GM23248 (cell line): Measurements from ENCODE around the gene FAM76B. TPM values are rescaled to one million over a fixed set of nuclear protein-coding genes. Genes with fewer than 3 reads are reported as not detected.
A peak's percentile ranks its signal among the peaks of the same experiment; 100 is the strongest.

ENCODE experiments used
- DNase-seq: peaks from one replicate; pipeline ENCODE4 v3.0.0-alpha.2; 2015
- H2AFZ ChIP-seq: fragments of 200-600 bp; sonication (generic); 2 replicates; pipeline ENCODE4 v1.6.1; 2016; ENCODE audit warnings: antibody characterized with exemption
- H3F3A ChIP-seq: fragments of 200-600 bp; sonication (generic); 2 replicates; pipeline ENCODE4 v1.6.1; 2016; ENCODE audit warnings: mild to moderate bottlenecking, antibody characterized with exemption, mixed run types; ENCODE audit not compliant: insufficient read depth
- H3K27ac ChIP-seq: fragments of 200-600 bp; sonication (generic); 2 replicates; pipeline ENCODE4 v1.5.1; 2016; ENCODE audit warnings: mild to moderate bottlenecking
- H3K27me3 ChIP-seq: fragments of 200-600 bp; sonication (generic); replicated peaks from 2 replicates; pipeline ENCODE4 v1.6.1; 2016; ENCODE audit warnings: mild to moderate bottlenecking; ENCODE audit not compliant: insufficient read depth
- H3K36me3 ChIP-seq: fragments of 200-600 bp; sonication (generic); 2 replicates; pipeline ENCODE4 v1.6.1; 2016; ENCODE audit warnings: low read depth, mild to moderate bottlenecking
- H3K4me1 ChIP-seq: fragments of 200-600 bp; sonication (generic); 2 replicates; pipeline ENCODE4 v1.6.1; 2016; ENCODE audit warnings: mild to moderate bottlenecking; ENCODE audit not compliant: insufficient read depth
- H3K4me2 ChIP-seq: fragments of 200-600 bp; sonication (generic); one replicate; pipeline ENCODE4 v1.6.1; 2016; ENCODE audit warnings: mild to moderate bottlenecking; ENCODE audit not compliant: unreplicated experiment
- H3K4me3 ChIP-seq: fragments of 200-600 bp; sonication (generic); 2 replicates; pipeline ENCODE4 v1.5.1; 2016; ENCODE audit warnings: mild to moderate bottlenecking
- H3K79me2 ChIP-seq: fragments of 200-600 bp; sonication (generic); 2 replicates; pipeline ENCODE4 v1.6.1; 2016; ENCODE audit warnings: mild to moderate bottlenecking; ENCODE audit not compliant: insufficient read depth
- H3K9ac ChIP-seq: fragments of 200-600 bp; sonication (generic); 2 replicates; pipeline ENCODE4 v1.6.1; 2016; ENCODE audit warnings: mild to moderate bottlenecking
- H3K9me2 ChIP-seq: fragments of 200-600 bp; sonication (generic); 2 replicates; pipeline ENCODE4 v1.6.1; 2016; ENCODE audit warnings: mixed run types, mild to moderate bottlenecking, moderate library complexity; ENCODE audit not compliant: insufficient read depth
- H3K9me3 ChIP-seq: fragments of 200-600 bp; sonication (generic); one replicate; pipeline ENCODE4 v1.6.1; 2017; ENCODE audit warnings: low read depth
- H4K20me1 ChIP-seq: fragments of 200-600 bp; sonication (generic); 2 replicates; pipeline ENCODE4 v1.6.0; 2016; ENCODE audit not compliant: insufficient read depth
- EZH2 ChIP-seq: fragments of 200-600 bp; sonication (generic); IDR thresholded peaks from 2 replicates; pipeline ENCODE4 v1.6.1; 2018; ENCODE audit warnings: antibody characterized with exemption, mild to moderate bottlenecking; ENCODE audit not compliant: insufficient read depth, poor library complexity, severe bottlenecking
- EZH2phosphoT487 ChIP-seq: fragments of 200-600 bp; sonication (generic); IDR thresholded peaks from 2 replicates; pipeline ENCODE4 v1.6.1; 2018; ENCODE audit warnings: antibody characterized with exemption, moderate library complexity, mild to moderate bottlenecking, low read depth; ENCODE audit not compliant: insufficient read depth
- WGBS, 2 experiments: methylation state at CpG; one replicate each; pipeline ENCODE4 v1.1.6; 2015 to 2017; ENCODE audit warnings: low lambda C conversion rate in 2 of 2, low coverage in 1 of 2; ENCODE audit errors: missing lambda C conversion rate in 2 of 2; 5-methylcytosine and 5-hydroxymethylcytosine counted together
- in situ Hi-C: fragments of 300-500 bp; cut with MboI; formaldehyde crosslinking; loops from 2 replicates; pipeline ENCODE4 v1.15.0; 2020
- polyA plus RNA-seq: library from polyadenylated mRNA; unstranded; fragments of >200 nt; fragmentation: Nextera tagmentation; extraction: Ambion mirVana; gene quantifications from 2 replicates; pipeline ENCODE4 v1.2.1, GENCODE V29; 2016
- total RNA-seq: library from RNA; depleted of rRNA; stranded (reverse); fragments of >200 nt; shearing (Covaris generic); gene quantifications from 2 replicates; pipeline ENCODE4 v1.2.3, GENCODE V29; 2014

The FAM76B gene
- total and polyA plus RNA-seq, 2 experiments from 2014 or later = 8.0 to 10.4 TPM

DNA sequence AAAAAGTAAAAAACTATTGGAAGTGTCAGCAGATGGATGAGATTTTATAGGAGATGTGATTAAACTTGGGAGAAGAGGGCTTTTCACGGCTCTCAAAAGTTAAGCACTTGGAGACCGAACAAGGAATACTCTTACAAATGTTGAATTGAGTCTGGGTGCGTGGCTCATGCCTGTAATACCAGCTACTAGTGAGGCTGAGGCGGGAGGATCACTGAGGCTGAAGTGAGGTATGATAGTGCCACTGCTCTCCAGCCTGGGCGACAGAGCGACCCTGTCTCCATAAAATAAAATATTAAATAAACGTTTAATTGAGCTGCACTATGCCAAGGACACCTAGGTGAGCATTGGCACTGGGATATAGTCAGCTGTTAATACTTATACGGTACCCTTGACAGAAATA, 2.6 kb upstream of the FAM76B start:
- peaks cover 13% of the 10 kb centered on the region for H3K4me1 ChIP-seq
- H3K9me3 ChIP-seq = no peaks in the 10 kb centered on the region
- H4K20me1 ChIP-seq = no peaks in the 10 kb centered on the region
- in situ Hi-C loops = no loop called here
- DNase-seq = no peak
- no peaks in the 10 kb centered on the region for H3K9me2 ChIP-seq
- H3F3A ChIP-seq = peaks cover 4% of the 10 kb centered on the region; the same call in 1 of the 2 replicates
- H3K4me2 ChIP-seq = no peak overlapping the region
- H3K36me3 ChIP-seq = peaks cover 4% of the 10 kb centered on the region; the same call in 1 of the 2 replicates
- 98 to 99% methylated on average over 8 of the region's 8 CpGs for WGBS, 2 experiments
- no peaks in the 10 kb centered on the region for H3K27me3 ChIP-seq
- TF ChIP-seq EZH2 (no peak), EZH2phosphoT487 (no peak)
- H3K79me2 ChIP-seq = peaks cover 84% of the 10 kb centered on the region
- H3K4me3 ChIP-seq = no peak overlapping the region
- H2AFZ ChIP-seq = no peak overlapping the region
- no peak overlapping the region for H3K9ac ChIP-seq
- H3K27ac ChIP-seq = no peak overlapping the region

DNA sequence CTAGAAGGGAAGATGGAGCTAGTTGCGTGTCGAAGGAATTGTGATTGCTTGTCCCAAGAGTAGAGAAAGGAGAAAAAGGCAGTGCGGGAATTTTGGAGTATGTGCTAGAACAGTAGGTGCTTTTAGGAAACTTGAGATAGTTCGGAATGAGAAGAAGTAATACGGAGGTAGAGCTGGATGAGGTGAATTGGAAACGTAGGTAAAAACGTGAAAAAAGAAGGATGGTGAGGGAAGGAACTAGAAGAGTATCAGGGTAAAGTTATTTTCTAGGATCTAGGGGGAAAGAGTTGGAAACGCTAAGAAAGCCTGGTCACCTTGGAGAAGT, 2.1 kb upstream of the FAM76B start:
- no peaks in the 10 kb centered on the region for H4K20me1 ChIP-seq
- no peaks in the 10 kb centered on the region for H3K9me3 ChIP-seq
- WGBS, 2 experiments = 87 to 92% methylated on average over 8 of the region's 8 CpGs
- peak overlapping the region; percentile 93 for H3K4me2 ChIP-seq
- H3K79me2 ChIP-seq = peaks cover 85% of the 10 kb centered on the region
- peaks cover 4% of the 10 kb centered on the region; the same call in 1 of the 2 replicates for H3K36me3 ChIP-seq
- H3F3A ChIP-seq = peaks cover 4% of the 10 kb centered on the region; the same call in 1 of the 2 replicates
- H3K9me2 ChIP-seq = no peaks in the 10 kb centered on the region
- H2AFZ ChIP-seq = 0 out of 2 replicates have a peak overlapping the region, but pooled peaks have one; percentile 92
- peaks cover 13% of the 10 kb centered on the region for H3K4me1 ChIP-seq
- no peak for DNase-seq
- peak overlapping the region; percentile 87 for H3K4me3 ChIP-seq
- in situ Hi-C loops = no loop called here
- H3K9ac ChIP-seq = no peak overlapping the region
- H3K27ac ChIP-seq = no peak overlapping the region
- no peak for TF ChIP-seq EZH2phosphoT487
- TF ChIP-seq EZH2 = no peak
- no peaks in the 10 kb centered on the region for H3K27me3 ChIP-seq

DNA sequence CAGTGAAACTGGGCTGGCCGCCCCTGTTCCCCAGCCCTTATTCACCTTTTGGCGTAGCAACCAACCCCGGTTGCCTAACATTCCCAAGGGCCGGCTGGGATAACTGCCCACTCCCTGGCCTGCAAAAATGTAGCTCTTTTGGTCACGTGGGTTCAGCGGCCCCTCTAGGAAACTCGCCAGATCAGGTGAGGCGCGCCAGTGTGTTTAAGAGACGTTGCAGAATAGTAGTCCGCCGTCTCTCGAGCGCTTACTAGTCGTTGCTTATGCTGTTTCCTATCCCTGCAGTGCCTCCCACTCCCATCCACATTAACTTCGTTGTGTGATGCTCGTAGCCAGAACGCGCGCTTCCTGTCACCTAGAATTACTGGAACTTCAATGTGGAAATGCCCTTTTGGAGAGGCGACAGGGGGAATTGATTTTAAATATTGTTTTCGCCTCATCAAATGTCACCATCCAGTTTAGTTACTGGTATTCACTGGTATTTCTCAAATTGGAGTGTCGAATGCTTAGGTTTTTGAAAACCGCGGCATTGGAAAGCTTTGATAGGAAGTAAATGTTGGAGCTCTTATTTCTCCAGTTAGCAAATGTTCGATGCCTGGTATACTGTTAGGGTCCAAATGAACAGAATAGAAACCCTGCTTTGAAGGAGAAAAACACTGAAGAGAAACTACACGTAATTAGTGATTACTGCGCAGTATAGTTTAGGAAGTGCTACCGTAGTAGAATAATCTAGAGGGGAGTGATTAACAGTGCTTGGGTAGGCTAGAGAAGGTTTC, 1.5 kb upstream of the FAM76B start:
- Histone ChIP-seq H2AFZ (peak overlapping the region; percentile 92), H3K36me3 (peaks cover 9% of the 10 kb centered on the region; the same call in 1 of the 2 replicates), H3K79me2 (peaks cover 84% of the 10 kb centered on the region), H3K9me2 (no peaks in the 10 kb centered on the region), H3K27ac (peak overlapping the region; percentile 96), H3K4me2 (peak overlapping the region; percentile 93), H4K20me1 (no peaks in the 10 kb centered on the region), H3F3A (peaks cover 4% of the 10 kb centered on the region; the same call in 1 of the 2 replicates), H3K4me1 (peaks cover 13% of the 10 kb centered on the region), H3K4me3 (peak overlapping the region; percentile 87), H3K9ac (peak overlapping the region; percentile 96), H3K27me3 (no peaks in the 10 kb centered on the region), H3K9me3 (no peaks in the 10 kb centered on the region)
- in situ Hi-C loops = no loop called here
- WGBS, 2 experiments = 16 to 19% methylated on average over 29 of the region's 29 CpGs
- TF ChIP-seq EZH2 (no peak), EZH2phosphoT487 (no peak)
- peak; percentile 64 for DNase-seq

DNA sequence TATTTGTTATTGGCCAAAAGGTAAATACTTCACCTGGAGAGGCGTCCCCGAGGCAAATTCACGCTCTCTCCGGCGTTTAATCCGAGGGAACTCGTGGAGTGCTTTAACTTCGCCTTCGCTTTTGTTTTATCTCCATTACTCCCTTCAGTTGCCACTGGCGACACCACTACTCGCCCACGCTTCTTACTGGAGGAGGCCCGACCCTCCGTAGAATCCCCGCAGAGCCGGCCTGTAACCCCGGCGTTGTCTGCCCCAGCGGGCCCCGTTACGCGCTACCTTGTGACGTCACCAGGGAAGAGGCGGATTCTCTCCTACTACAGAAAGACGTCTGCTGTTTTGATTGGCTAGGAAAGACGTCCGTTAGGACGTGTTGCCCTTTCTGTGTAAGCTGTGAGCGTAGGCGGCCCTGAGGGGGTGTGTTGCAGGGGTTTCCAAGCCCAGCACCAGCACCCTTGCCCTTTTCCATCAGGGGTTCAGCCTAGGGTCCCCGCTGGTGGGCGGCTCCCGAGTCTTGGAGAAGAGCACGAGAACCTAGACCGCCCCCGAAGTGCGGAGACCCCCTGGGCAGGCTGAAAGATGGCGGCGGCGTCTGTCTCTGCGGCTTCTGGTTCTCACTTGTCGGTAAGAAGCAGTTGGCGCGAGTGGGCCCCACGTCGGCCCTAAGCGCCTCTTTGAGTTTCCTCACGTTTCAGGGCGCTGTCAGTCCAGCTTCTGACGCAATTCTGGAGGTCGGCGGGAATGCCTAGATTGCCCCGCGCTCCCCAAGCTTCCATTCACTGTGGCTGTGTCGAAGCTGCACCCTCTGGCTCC, 746 bp upstream of the FAM76B start, which contains the start of gene CEP57:
Gene CEP57 (plus strand): TSS at position 376 of the 810 bp plus-strand sequence. CDS start 201 bp downstream, at position 577.
- H3K4me2 ChIP-seq = peak within 1 kb of the TSS; percentile 93
- peaks cover 84% of the 10 kb centered on the region for H3K79me2 ChIP-seq
- TF ChIP-seq EZH2phosphoT487 = no peak
- no peak for TF ChIP-seq EZH2
- H2AFZ ChIP-seq = peak within 1 kb of the TSS; percentile 92
- in situ Hi-C loops = no loop called here
- WGBS, 2 experiments = 1 to 2% methylated on average over 49 of the region's 55 CpGs
- no peaks in the 10 kb centered on the region for H3K9me2 ChIP-seq
- H3K4me3 ChIP-seq = peak within 1 kb of the TSS; percentile 87
- DNase-seq = peak; percentile 98
- no peaks in the 10 kb centered on the region for H4K20me1 ChIP-seq
- peak within 1 kb of the TSS; percentile 96 for H3K9ac ChIP-seq
- H3K9me3 ChIP-seq = no peaks in the 10 kb centered on the region
- peak within 1 kb of the TSS; percentile 96 for H3K27ac ChIP-seq
- H3K4me1 ChIP-seq = peaks cover 13% of the 10 kb centered on the region
- peaks cover 4% of the 10 kb centered on the region; the same call in 1 of the 2 replicates for H3F3A ChIP-seq
- peaks cover 17% of the 10 kb centered on the region; the same call in 1 of the 2 replicates for H3K36me3 ChIP-seq
- H3K27me3 ChIP-seq = no peaks in the 10 kb centered on the region
